Measurements from ENCODE around the gene B3GNT2. TPM values are rescaled to one million over a fixed set of nuclear protein-coding genes. Genes with fewer than 3 reads are reported as not detected.

The B3GNT2 gene
- polyA plus RNA-seq, 1 donor from 2014 or later = 5.8 TPM

- Histone ChIP-seq H3K9ac (ENCODE audit: low read length) (no peak overlapping the region), H3F3A (ENCODE audit: insufficient read depth, low read length, poor library complexity, severe bottlenecking) (no peaks in the 10 kb centered on the region), H3K9me3 (ENCODE audit: low read length) (no peaks in the 10 kb centered on the region), H3K27ac (ENCODE audit: low read length) (no peak overlapping the region), H2AFZ (ENCODE audit: low read depth, low read length) (no peak overlapping the region), H3K36me3 (ENCODE audit: insufficient read depth, low read length) (no peaks in the 10 kb centered on the region), H3K79me2 (replicated peaks; ENCODE audit: insufficient read depth, low read length) (no peaks in the 10 kb centered on the region), H3K27me3 (ENCODE audit: insufficient read depth, low read depth, low read length) (no peaks in the 10 kb centered on the region), H3K4me3 (ENCODE audit: low read length) (no peak overlapping the region), H3K9me2 (ENCODE audit: insufficient read depth, low read length) (no peaks in the 10 kb centered on the region), H3K4me2 (ENCODE audit: low read length) (no peak overlapping the region), H4K20me1 (ENCODE audit: insufficient read depth) (no peaks in the 10 kb centered on the region)
- no peak for TF ChIP-seq TAF1 (IDR thresholded peaks at IDR 0.05; ENCODE audit: low read depth)
- TF ChIP-seq, protein P1, sequence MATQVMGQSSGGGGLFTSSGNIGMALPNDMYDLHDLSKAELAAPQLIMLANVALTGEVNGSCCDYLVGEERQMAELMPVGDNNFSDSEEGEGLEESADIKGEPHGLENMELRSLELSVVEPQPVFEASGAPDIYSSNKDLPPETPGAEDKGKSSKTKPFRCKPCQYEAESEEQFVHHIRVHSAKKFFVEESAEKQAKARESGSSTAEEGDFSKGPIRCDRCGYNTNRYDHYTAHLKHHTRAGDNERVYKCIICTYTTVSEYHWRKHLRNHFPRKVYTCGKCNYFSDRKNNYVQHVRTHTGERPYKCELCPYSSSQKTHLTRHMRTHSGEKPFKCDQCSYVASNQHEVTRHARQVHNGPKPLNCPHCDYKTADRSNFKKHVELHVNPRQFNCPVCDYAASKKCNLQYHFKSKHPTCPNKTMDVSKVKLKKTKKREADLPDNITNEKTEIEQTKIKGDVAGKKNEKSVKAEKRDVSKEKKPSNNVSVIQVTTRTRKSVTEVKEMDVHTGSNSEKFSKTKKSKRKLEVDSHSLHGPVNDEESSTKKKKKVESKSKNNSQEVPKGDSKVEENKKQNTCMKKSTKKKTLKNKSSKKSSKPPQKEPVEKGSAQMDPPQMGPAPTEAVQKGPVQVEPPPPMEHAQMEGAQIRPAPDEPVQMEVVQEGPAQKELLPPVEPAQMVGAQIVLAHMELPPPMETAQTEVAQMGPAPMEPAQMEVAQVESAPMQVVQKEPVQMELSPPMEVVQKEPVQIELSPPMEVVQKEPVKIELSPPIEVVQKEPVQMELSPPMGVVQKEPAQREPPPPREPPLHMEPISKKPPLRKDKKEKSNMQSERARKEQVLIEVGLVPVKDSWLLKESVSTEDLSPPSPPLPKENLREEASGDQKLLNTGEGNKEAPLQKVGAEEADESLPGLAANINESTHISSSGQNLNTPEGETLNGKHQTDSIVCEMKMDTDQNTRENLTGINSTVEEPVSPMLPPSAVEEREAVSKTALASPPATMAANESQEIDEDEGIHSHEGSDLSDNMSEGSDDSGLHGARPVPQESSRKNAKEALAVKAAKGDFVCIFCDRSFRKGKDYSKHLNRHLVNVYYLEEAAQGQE (IDR thresholded peaks at IDR 0.05; ENCODE audit: borderline replicate concordance) = no peak
- no peak for TF ChIP-seq CTCF (IDR thresholded peaks at IDR 0.05; ENCODE audit: poor library complexity, severe bottlenecking)
- no peak for TF ChIP-seq EZH2 (IDR thresholded peaks at IDR 0.05; ENCODE audit: borderline replicate concordance, insufficient read depth, low read length, poor library complexity, severe bottlenecking)
- no peak for TF ChIP-seq MXI1 (conservative IDR thresholded peaks at IDR 0.05; ENCODE audit: poor library complexity, severe bottlenecking)
- TF ChIP-seq RAD21 (conservative IDR thresholded peaks at IDR 0.05) = no peak
- TF ChIP-seq EP300 (conservative IDR thresholded peaks at IDR 0.05; ENCODE audit: poor library complexity, severe bottlenecking) = no peak
- TF ChIP-seq SMC3 (conservative IDR thresholded peaks at IDR 0.05; ENCODE audit: poor library complexity) = no peak
- no peak for TF ChIP-seq POLR2AphosphoS5 (IDR thresholded peaks at IDR 0.05)
These were observed 61.6 kb downstream of the B3GNT2 start for GRCh38 chr2:62257466-62257865.

DNA sequence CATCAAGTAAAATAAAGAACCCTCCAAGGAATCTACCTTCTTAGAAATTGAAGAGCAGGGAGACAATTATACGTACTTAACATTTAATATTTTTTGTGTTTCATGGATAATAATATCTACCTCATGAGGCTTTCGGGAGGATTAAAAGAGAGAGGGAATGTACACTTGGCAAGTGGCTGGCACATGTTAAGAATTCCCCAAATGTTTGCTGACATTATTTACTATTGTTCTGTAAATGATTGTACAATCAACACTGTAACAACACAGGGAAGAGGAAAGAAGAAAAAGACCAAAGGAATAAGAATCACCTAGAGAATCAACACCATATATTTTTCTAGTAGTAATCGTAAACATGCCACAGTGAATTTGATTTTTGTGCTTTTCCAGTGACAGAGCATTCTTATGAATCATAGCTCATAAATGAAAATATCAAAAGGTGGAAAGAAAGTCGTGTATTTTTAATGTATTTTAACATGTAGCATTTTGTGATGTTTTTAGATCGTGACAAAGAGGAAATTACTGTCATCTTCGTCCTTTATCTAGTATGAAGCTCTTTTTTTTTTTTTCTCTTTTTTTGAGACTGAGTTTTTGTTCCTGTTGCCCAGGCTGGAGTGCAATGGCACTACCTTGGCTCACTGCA is 67.3 kb downstream of the B3GNT2 start:
- Histone ChIP-seq H3K36me3 (ENCODE audit: insufficient read depth, low read length) (no peaks in the 10 kb centered on the region), H3F3A (ENCODE audit: insufficient read depth, low read length, poor library complexity, severe bottlenecking) (no peaks in the 10 kb centered on the region), H3K9ac (ENCODE audit: low read length) (no peak overlapping the region), H3K4me3 (ENCODE audit: low read length) (no peak overlapping the region), H3K27me3 (ENCODE audit: insufficient read depth, low read depth, low read length) (no peaks in the 10 kb centered on the region), H3K4me2 (ENCODE audit: low read length) (no peak overlapping the region), H3K9me3 (ENCODE audit: low read length) (no peaks in the 10 kb centered on the region), H3K79me2 (replicated peaks; ENCODE audit: insufficient read depth, low read length) (no peaks in the 10 kb centered on the region), H3K9me2 (ENCODE audit: insufficient read depth, low read length) (no peaks in the 10 kb centered on the region), H3K27ac (ENCODE audit: low read length) (no peak overlapping the region), H4K20me1 (ENCODE audit: insufficient read depth) (no peaks in the 10 kb centered on the region), H2AFZ (ENCODE audit: low read depth, low read length) (no peak overlapping the region)
- TF ChIP-seq CTCF (IDR thresholded peaks at IDR 0.05; ENCODE audit: poor library complexity, severe bottlenecking) (no peak), SMC3 (conservative IDR thresholded peaks at IDR 0.05; ENCODE audit: poor library complexity) (no peak), MXI1 (conservative IDR thresholded peaks at IDR 0.05; ENCODE audit: poor library complexity, severe bottlenecking) (no peak), POLR2AphosphoS5 (IDR thresholded peaks at IDR 0.05) (no peak), EZH2 (IDR thresholded peaks at IDR 0.05; ENCODE audit: borderline replicate concordance, insufficient read depth, low read length, poor library complexity, severe bottlenecking) (no peak), RAD21 (conservative IDR thresholded peaks at IDR 0.05) (no peak), EP300 (conservative IDR thresholded peaks at IDR 0.05; ENCODE audit: poor library complexity, severe bottlenecking) (no peak), TAF1 (IDR thresholded peaks at IDR 0.05; ENCODE audit: low read depth) (no peak)
- TF ChIP-seq, protein P1 (IDR thresholded peaks at IDR 0.05; ENCODE audit: borderline replicate concordance) = no peak

All from neural cell (in vitro differentiated cells).